CD4-positive, alpha-beta T cell treated with Interleukin-4 for 4 hours (primary cell): ENCODE results near the gene SORL1.
"Not testable (repeated sequence)": the region's sequence is repeated elsewhere in the genome, so short reads cannot be mapped to it uniquely, and the experiment has no call there.

ENCODE experiments used
- DNase-seq: peaks from one replicate; pipeline ENCODE4 v3.0.0-alpha.2; 2020

The SORL1 gene

GRCh38 chr11:121506237-121506636 lies 54.1 kb downstream of the SORL1 start:
- not testable (repeated sequence) for DNase-seq

- no peak for DNase-seq
Measured at GRCh38 chr11:121508449-121508848, 56.3 kb downstream of the SORL1 start.

- DNase-seq: no peak
Measured at GRCh38 chr11:121510438-121510837, 58.3 kb downstream of the SORL1 start.

GRCh38 chr11:121512468-121513465 lies 60.7 kb downstream of the SORL1 start:
- no peak for DNase-seq

- no peak for DNase-seq
Measured at GRCh38 chr11:121513807-121514206, 61.7 kb downstream of the SORL1 start.

GRCh38 chr11:121514432-121515334 lies 62.6 kb downstream of the SORL1 start:
- peak; percentile 33 for DNase-seq

- DNase-seq: no peak
Measured at GRCh38 chr11:121515335-121515671, 63.2 kb downstream of the SORL1 start.

- no peak for DNase-seq
Measured at GRCh38 chr11:121517996-121518395, 65.9 kb downstream of the SORL1 start.

GRCh38 chr11:121520243-121521144 lies 68.4 kb downstream of the SORL1 start:
- DNase-seq: no peak

- no peak for DNase-seq
Measured at GRCh38 chr11:121521145-121522042, 69.3 kb downstream of the SORL1 start.

GRCh38 chr11:121522043-121522941 lies 70.2 kb downstream of the SORL1 start:
- DNase-seq: no peak

GRCh38 chr11:121523581-121524232 lies 71.6 kb downstream of the SORL1 start:
- DNase-seq: no peak

- no peak for DNase-seq
Measured at GRCh38 chr11:121524233-121524631, 72.1 kb downstream of the SORL1 start.

GRCh38 chr11:121525376-121525775 lies 73.3 kb downstream of the SORL1 start:
- no peak for DNase-seq

GRCh38 chr11:121530257-121530656 lies 78.1 kb downstream of the SORL1 start:
- no peak for DNase-seq

GRCh38 chr11:121533601-121534000 lies 81.5 kb downstream of the SORL1 start:
- no peak for DNase-seq

- no peak for DNase-seq
Measured at GRCh38 chr11:121534131-121535093, 82.3 kb downstream of the SORL1 start.

GRCh38 chr11:121535129-121535796 lies 83.1 kb downstream of the SORL1 start:
- no peak for DNase-seq
